GM15510 (cell line): ENCODE data around the gene C19orf67.

ENCODE experiments used
- POLR2A ChIP-seq: IDR thresholded peaks from 3 replicates; pipeline ENCODE4 v1.6.1; 2011; ENCODE audit warnings: borderline replicate concordance; ENCODE audit not compliant: insufficient read length; ENCODE audit errors: extremely low read depth

C19orf67 gene

DNA sequence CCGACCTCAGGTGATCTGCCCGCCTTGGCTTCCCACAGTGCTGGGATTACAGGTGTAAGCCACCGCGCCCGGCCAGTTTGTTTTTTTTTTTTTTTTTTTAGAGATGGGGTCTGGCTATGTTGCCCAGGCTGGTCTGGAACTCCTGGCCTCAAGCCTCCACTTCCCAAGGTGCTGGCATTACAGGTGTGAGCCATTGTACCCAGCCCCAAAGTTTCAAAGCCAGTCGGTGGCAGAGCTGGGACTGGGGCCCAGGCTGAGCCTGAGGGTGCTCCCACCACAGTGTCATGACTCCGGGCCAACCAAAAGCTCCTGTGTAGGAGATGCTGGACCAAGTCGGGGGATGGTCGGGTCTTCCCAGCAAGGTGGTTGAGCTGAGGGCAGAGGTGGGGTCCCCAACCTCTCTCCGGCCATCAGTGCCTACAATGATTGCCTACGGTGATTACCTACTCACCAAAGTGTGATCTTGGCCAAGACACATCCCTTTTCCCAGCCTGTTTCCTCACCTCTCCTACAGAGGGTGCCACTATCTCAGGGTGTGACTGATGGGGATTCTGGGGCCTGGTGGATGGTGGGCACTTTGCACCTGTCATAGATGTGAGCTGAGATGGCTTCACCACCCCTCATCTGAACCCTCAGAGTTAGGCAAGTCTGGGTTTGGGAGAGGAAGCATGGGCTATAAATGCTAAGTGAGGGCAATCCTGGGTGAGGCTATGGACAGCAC, 10.8 kb upstream of the C19orf67 start:
- no peak for TF ChIP-seq POLR2A

- TF ChIP-seq POLR2A: no peak
These were observed 9.3 kb upstream of the C19orf67 start for GRCh38 chr19:14094854-14095253.

DNA sequence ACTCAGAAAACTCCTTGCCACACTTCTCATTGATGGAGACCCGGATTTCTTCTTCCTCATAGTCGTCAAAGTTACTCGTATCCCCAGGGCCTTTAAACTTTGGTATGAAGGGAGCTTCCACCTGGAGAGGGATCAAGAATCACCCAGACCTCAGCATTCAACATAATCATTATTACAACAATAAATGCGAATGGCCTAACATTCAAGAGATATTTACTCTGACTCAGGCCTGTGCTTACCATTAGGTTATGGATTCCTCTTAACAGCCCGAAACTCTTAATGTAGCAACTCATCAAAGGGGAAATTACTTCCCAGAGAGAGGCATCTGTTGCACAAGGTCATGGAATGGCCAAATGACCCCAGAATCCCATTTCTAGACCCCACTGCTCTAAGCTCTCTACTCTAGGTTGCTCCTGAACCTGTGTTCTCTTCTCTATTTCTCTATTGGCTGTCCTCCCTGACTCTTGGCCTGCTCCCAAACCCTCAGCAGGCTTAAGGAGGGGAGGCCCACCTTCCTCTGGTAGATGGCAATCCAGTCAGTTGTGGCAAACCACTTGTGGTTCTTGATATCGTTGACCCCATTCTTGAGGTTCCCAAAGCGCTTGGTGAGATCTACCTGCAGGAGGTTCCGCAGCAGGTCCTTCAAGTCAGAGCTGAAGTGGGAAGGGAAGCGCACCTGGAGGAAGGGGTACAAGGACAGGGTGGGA, 7.7 kb upstream of the C19orf67 start:
- TF ChIP-seq POLR2A: no peak

GRCh38 chr19:14091813-14092462, 6.4 kb upstream of the C19orf67 start:
- no peak for TF ChIP-seq POLR2A

GRCh38 chr19:14091081-14091812, 5.7 kb upstream of the C19orf67 start:
- peak; percentile 83 for TF ChIP-seq POLR2A

- no peak for TF ChIP-seq POLR2A
These were observed 5.0 kb upstream of the C19orf67 start, which contains the start of gene SAMD1 for GRCh38 chr19:14090509-14091080. Gene SAMD1 (minus strand): TSS chr19:14090751.

DNA sequence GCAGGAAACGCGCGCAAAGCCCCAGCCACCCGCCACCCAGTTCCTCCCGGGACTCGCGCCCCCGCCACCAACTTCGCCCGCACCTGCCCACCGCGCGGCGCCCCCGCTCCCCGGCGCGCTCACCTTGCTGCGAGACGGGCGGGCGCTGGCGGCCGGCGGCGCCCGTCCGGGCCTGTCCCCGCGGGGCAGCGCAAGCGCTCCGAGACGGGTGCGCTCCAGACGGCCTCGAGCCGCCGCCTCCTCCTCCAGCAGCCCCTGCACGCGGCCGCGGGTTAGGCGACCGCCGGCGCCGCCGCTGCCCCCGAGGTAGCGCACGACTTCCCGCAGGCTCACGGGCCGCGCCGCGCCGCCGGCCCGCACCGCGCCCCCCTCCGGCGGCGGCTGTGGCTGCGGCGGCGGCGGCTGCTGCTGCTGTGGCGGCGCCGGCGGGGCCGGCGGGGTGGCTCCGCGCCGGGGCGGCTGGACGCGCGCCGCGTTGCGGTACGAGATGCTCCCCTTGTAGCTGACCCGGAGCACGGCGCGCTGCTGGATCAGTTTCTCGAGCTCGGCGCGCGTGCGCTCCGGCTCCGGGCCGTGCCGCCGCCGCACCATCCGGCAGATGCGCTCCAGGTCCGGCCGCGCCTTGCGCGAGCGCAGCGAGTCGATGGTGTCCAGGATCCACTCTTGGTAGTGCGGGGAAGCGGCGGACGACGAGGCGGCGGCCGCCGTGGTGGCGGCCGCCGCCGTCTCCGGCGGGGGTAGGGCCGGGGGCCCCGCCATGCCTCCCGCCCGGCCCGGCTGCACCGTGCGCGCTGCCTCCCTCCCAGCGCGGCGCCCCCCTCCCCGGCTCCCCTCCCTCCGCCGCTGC, 4.3 kb upstream of the C19orf67 start:
- TF ChIP-seq POLR2A: no peak

DNA sequence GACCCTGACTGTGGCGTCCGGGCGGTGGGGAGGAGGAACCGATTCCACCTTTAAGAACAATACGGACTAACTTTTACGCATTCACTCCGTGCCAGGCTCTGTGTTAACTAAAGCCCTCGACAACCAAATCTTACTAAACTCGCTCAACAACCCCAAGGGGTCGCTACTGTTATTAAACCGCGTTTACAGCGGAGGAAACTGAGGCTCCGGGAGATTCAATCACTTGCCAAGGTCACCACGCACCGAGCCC, 3.8 kb upstream of the C19orf67 start:
- no peak for TF ChIP-seq POLR2A

- no peak for TF ChIP-seq POLR2A
These were observed 3.2 kb upstream of the C19orf67 start for GRCh38 chr19:14088634-14089411.

DNA sequence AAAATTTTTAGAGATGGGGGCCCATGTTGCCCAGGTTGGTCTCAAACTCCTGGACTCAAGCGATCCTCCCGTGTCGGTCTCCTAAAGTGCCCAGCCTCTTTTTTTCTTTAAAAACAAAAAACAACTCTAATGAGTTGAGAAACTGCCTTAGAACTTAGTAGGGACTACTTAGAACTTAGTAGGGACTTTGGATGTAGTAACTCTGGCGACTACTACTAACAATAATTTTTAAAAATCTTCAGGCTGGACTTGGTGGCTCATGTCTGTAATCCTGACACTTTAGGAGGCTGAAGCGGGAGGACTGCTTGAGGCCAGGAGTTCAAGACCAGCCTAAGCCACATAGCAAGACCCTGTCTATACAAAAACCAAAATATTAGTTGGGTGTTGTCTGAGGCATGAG, 515 bp upstream of the C19orf67 start:
- no peak for TF ChIP-seq POLR2A

GRCh38 chr19:14082675-14082960, 3.0 kb downstream of the C19orf67 start:
- no peak for TF ChIP-seq POLR2A

GRCh38 chr19:14081797-14082674, 3.5 kb downstream of the C19orf67 start:
- TF ChIP-seq POLR2A: no peak
